Superior temporal gyrus (tissue), 1 donor: Measurements from ENCODE around the gene PPP1R16B.

ENCODE experiments used
- DNase-seq: peaks from one replicate; pipeline ENCODE4 v3.0.0-alpha.2; 2016; ENCODE audit errors: extremely low spot score

The PPP1R16B gene

DNA sequence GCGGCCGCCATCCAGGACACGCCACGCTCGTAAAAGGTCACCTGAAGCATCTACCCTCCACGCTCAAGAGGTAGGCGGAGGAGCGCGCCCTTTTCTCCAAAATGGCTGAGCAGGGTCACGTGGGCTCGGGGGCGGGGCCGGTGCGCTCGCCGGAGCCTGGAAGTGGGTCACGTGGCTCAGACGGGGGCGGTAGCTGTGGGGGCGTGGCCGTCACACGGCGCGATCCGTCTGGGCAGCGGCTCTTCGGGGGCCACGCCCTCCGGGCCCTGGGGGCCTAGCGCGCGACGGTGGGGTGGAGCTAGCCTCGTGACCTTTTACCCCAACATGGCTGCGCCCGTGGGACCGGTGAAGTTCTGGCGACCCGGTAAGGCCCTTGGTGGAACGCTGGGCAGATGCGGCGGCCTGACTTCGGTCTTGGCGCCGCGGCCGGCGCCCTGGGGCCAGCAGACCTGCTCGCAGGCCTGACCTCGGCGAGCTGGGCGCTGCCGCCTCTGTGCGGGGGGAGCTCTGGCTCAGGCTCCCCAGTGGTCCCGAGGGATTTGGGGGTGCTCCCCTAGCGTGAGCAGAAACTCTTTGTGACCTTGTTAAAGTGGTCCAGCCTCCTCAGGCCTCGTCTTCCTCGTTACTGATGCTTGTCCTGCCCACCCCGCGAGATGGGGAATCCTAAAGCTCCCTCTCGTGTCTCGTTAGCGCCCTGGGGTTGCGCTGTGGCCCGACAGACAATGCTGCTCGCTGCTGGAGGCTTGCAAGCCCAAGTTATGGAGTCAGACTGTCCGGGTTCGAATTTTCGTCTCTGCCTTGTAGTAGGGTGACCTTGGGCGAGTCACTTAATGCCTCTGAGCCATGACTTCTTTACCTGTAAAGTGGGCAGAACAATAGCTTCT lies 156.8 kb downstream of the PPP1R16B start, which contains the start of gene DHX35:
TSS of gene DHX35 (plus strand) at position 301 of the 884 bp plus-strand sequence. CDS start at position 325, 24 bp downstream.
- peak; percentile 97 for DNase-seq

DNA sequence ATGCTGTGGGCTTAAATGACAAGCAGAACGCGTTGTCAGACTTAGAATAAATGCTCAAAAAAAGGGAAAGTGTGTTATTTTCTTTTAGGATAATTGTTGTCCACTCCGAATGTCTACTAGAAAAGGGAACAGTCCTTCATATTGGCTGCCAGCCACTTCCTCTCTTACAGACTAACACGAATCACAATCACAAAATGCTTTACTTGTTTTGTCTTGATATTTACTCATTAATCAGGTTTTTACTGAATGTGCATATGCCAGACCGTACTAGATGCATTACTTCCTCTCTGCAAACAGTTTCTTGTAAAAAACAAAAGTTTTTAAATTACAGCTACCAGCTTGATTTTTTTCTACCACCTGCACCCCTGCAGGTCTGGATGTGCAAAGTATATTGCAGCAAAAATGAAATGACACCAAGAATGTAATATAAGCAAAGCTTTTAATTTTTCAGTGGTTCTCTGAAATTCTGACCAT lies 157.5 kb downstream of the PPP1R16B start:
- no peak for DNase-seq

DNA sequence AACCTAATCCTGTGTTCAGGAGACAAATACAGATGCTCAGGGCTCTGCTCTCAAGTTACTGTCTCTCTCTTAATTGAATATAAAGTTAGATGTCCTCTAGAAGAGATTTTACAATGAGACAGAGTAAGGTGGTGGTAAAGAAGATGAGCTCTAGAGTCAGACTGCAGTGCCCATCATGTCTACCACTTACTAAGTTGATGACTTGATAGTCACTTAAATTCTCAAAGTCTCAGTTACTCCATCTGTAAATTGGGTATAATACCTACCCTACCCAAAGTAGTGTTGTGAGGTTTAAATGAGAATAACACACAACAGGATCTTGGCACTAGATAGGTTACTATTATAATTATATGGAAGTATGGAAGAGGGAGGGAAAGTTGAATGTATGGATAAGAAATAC lies 158.2 kb downstream of the PPP1R16B start:
- no peak for DNase-seq

DNA sequence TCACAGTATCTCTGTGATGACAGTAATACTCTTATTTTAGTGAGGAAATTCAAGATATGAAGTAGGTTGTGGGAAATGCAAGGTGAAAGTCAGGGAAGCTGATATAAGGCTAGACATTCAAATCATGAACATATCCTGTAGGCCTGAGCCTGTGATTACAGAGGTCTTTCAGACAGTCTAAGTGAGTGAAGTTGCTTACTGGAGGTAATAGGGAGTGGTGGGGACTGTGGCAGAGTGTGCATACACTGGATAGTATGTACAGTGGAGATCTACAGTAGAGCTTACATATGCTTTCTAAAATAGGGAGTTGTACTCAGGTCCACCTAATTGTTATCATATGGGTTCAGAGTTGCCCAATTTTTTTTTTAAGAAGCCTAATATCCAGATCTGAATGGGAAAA lies 159.8 kb downstream of the PPP1R16B start:
- DNase-seq, result no peak

DNA sequence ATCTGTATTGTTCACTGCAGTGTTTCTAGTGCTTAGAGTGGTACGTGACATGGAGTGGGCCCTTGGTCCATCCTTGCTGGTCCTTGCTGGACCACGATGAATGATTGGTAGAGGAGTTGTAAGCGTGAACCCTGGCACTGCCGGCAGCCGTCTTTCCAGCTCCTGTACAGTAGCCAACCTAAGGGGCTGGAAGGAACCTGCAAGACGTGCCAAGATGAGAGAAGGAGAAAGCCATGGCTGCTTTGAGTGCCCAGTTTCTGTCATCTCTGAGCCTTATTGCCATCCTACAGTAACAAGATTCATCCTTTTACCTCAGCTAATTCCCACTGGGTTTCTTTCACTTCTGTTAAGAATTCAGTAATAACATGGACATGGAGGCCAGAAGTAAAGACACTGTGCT lies 162.6 kb downstream of the PPP1R16B start:
- no peak for DNase-seq

DNA sequence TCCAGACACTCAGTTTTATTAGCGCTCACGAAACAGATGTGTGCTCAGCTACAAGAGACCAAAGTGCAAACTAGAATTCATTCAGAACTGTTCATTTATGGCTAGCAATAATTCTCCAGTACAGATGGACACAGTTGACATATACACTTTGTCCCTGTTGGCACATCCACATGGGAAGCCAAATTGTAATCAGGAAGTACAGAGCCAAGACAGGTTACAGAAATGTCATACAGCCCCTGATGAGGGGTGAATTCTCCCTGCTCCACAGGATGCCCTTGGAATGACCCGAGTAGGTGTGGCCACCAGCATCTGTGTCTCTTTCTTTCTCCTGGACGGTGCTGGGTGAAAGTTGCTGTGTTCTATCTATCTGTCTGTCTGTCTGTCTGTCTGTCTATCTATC lies 164.2 kb downstream of the PPP1R16B start:
- DNase-seq, result no peak

DNA sequence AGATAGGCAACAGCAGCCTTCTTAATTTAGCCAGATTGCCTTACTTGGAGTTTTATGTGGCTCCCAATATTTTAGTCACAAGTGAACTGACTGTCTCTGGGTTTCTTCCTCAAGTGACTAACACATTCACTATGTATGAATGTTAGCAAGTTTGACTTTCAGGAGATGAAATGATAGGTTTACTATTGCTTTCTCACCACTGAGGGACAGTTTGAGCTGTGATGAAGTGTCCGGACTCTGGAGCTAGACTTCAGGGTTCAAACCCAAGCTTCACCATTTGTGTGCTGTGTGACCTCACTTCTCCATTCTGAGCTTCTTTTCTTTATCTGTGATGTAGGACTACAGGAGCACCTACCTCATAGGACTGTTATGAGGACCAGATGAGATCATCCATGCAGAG lies 164.8 kb downstream of the PPP1R16B start:
- no peak for DNase-seq
